Stimulated activated CD4-positive, alpha-beta T cell treated with anti-CD3 and anti-CD28 coated beads, Interleukin-4, amount 100 ng/mL, for 4 hours (primary cell): ENCODE data around the gene HSD3B7.
"Not testable (repeated sequence)": the region's sequence is repeated elsewhere in the genome, so short reads cannot be mapped to it uniquely, and the experiment has no call there.

Experiments
- DNase-seq, 2 experiments: peaks; one replicate each; pipeline ENCODE4 v3.0.0-alpha.2; 2020

The HSD3B7 gene

DNA sequence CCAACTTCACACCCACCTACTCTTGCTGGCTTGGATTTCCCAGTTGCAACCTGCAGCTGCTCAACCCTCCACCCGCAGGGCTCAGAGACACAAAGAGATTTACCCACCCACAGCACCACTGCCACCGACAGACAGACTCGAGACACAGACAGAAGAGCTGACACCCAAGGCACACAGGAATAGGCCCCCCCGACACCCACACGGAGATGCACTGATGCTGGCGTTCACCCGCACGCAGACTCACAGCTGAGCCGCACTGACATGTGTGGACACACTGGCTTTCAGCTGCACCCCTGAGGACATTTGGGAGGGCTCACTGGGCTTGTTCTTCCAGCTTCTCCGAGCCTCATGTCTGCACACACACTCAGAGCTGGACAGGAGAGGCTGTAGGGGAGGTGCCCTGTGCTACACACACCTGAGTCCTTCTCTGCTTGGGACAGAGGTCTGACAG is 17.3 kb downstream of the HSD3B7 start:
- DNase-seq, result no peak

DNA sequence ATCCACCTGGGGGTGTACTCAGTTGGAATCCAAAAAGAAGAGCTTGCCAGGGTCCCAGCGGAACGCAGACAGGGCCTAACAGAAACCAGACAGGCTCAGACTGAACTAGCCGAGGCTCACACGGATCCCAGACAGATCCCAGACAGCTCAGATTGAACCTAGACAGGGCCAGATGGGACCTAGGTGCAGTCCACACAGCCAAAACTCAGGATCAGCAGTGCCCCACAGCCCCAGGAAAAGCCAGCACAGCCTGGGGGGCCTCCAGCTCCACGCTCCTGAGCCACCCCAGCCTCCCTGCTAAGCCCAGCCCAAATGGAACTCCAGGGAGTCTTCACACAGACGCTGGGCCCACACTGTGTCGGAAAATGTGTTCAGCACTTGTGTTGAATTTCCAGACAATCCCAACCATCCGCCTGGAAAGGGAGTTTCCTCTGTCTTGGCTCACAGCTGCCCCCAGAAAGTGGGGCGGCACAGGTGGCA is 17.9 kb downstream of the HSD3B7 start:
- DNase-seq, result no peak

DNA sequence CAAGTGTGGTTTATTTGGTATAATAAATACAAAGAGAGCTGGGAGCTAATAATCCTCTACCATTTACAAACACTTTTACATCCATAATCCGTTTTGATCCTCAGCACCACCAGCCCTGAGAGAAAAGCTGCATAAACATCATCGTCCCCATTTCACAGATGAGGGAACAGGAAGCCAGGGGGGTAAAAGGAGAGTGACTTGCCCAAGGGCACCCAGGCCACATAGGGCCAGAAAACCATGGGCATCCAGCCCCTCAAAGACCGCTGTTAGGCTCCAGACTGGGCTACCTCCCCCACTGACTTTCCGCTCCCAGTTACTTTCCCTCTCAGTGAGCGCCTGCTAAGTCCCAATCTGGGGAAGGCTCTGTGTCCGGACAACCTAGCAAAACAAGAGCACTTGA is 18.7 kb downstream of the HSD3B7 start:
- DNase-seq, result no peak

DNA sequence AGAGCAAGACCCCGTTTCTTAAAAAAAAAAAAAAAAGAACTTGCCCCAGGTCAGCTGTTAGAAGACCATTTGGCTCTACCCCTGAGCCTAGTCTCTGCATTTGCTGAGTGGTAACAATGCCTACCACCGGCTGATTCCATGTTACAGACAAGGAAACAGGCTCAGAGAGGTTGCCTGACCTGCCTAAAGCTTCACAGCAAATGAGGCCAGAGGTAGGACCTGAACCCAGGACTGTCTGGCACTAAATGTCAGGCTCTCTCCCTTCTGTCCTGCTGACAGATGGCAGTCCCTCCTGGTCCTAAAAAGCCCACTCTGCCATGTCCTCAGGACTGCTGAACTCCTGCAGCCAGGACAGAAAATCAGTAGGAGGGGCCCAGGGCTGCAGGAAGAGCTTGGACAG is 19.7 kb downstream of the HSD3B7 start:
- DNase-seq, result no peak

DNA sequence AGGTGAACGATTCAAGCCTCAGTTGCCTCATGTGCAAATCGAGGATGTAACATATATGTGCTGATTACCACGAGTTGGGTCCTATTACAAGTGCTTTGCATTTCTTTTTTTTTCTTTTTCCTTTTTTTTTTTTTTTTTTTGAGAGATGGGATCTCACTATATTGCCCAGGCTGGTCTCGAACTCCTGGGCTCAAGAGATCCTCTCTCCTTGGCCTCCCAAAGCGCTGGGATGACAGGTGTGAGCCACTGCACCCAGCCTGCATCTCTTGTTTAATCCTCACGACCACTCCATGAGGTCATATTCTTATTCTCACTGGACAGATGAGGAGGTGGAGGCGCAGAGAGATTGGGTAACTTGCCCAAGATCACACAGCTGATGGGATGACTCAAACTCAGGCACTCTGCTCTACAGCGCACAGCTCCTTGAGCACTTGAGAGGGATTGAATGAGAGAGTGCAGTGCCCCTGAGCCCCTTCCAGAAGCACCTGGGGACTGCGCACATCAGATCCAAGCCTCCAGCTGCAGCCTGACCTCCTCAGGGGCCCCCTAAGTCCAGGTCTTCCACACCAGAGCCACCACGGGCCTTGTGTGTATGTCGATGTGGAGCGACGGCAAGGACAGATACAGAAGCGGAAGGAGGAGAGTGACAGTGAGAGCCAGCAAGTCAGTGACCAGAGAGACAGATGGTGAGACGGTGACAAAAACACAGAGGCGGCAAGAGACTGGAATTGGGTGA is 20.5 kb downstream of the HSD3B7 start:
- DNase-seq, result no peak

DNA sequence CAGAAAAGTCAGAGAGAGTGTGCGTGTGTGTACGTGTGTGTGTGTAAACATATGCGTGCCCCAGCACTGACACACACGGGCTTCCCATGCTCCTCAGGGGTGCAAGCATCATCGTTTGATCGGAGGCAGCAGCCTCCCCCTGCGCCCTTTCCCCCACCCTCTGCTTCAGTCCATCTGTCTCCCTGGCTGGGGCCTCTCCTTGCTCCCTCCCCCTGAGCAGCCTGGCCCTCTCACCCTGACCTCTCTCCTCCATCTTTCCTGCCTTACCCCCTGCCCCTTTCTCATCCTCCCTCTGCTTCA is 21.0 kb downstream of the HSD3B7 start:
- DNase-seq, result no peak

DNA sequence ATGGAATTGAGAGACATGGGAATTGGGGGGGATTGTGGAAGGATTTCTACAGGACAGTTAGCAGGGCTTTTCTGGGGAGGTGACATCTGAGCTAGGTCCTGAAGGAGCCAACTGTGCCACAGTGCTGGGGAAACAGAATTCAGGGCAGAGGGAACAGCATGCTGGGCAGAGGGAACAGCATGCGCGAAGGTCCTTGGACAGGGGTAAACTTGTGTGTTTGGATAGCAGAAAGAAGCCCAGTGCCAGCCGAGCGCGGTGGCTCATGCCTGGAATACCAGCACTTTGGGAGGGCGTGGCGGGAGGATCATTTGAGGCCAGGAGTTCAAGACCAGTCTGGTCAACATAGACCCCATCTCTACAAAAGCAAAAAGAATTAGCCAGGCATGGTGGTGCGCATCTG is 21.6 kb downstream of the HSD3B7 start:
- DNase-seq, result no peak

DNA sequence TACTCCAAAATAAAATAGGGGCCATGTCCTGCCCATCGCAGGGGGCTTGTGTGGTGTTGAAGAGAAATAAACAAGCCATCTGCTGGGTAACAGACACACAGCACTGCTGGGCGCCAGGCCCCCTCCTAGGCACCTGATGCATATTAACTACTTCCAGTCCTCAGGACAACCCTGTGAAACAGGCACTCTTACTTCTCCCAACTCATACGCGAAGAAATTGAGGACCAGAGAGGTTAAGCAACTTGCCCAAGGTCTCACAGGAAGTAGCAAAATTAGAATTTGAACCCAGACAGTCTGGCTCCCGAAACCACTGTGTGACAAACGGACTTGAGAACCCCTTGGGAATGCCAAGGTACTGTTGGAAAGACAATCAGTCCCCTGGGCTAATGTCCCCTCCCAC is 22.7 kb downstream of the HSD3B7 start:
- no peak for DNase-seq

DNA sequence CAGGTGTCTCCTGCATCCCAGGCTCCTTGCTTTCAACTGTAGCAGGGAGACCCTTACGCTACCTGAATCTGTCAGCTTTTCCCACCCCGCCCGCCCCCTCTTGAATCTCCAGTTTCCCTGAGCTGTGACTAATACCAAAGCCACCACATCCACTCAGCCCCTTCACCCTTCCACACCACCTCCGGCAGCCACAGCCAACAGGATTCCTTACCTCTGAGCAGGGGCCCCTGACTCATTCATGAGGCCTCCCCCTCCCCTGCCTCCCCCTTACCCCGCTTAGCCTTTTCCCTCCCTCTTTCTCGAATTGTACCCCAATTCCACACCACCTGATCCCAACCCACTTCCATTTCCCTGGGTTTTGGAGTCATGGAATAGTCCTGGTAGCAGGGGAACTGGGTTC is 23.1 kb downstream of the HSD3B7 start:
- no peak for DNase-seq

DNA sequence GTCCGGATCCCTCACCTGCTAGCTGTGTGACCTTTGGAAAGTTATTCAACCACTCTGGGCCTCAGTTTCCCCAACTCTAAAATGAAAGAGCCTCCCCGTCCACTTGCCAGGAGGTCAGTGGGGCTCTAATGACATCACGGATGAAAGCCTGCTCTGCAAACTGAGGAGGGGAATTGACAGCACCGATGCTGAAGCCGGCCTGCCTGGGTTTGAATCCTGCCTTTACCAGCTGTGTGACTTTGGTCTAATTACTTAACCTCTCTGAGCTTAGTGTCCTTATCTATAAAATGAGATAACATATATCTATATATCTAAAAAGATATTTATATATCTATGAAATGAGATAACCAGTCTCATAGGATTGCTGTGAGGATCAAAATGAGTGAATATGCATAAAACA is 23.5 kb downstream of the HSD3B7 start:
- no peak for DNase-seq

DNA sequence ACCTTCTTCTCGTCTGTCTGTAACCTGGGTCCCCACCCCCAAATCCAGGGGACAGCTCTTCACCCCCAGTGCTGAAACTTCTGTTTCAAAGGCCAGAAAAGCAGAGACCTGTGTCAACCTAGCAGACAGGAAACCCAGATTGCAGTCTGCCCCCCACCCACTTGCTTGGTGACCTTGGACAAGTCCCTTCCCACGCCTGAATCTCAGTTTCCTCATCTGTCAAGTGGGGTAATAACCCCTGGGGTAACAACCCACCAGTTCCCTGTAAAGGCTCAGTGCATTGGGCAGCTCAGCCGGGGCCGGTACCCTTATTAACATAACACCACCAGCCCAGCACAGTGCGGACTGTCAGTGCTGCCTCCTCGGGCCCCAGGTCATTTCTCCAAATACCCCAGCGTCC is 24.1 kb downstream of the HSD3B7 start:
- no peak for DNase-seq

DNA sequence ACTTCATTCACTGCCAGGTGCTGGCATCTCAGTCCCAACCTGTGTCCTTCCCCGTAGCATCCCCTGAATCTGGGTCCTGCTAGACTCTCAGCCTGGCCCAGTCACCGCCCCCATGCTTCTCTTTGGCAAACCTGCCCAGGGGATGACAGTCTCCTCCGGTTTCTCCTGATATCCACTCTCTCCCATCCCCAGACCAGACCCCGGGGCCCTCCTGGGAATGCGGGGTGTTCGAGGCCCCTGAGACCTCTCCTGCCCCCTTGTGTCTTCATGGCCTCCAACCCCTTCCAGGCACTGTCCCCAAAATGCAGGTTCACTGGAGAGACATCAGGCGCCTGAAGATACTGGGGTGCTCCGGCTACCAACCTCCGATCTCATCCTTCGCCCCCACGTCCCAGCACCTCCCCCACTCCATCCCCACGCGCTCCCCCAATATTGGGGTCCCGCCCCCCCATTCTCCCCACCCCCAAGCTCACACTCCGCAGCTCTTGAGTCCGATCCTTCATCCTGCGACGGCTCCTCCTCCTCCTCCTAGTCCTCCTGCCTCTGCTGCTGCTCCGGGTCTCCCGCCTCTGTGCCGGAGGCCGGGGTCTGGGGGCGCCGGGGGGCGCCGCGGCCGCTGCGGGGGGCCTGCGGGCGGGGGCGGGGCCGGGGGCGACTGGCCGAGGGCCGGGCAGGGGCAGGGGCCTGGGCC is 25.0 kb downstream of the HSD3B7 start:
- no peak for DNase-seq

DNA sequence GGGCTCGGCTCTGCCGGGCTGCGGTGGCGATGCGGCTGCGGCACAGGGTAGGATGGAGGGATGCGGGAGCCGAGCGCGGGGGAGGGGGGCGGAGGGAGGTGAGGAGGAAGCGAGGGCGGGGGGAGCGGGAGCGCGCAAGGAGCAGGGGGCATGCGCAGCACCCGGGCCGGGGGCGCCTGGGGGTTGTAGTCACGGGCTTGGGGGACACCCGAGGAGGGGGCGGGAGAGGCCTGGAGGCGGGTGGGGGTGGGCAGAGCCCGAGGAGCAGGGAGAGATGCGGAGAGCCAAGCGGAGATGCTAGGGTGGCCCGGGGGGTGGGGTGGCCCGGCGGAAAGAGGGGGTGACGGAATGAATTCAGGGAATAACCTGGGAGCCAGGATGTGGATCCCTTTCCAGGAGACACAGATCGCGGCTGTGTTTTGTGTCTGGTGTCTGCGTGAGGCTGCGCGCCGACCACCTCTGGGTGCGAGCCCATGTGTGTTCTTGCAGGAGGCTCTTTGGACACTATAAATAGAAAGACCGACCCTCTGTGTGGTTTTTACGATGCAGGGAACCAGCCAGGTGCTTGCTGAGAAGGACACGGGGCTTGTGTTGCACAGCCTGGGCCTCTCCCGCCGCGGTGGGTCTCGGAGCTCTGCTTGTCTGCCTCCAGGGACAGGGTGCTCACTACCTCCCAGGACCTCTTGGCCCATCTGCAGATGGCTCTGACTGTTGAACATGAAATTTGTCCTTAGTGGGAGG is 25.7 kb downstream of the HSD3B7 start, which contains the start of gene STX1B:
TSS of gene STX1B (minus strand) at position 54 of the 741 bp plus-strand sequence. CDS start 242 bp downstream, outside the sequence.
- peak; percentile 54 to 63 for DNase-seq

DNA sequence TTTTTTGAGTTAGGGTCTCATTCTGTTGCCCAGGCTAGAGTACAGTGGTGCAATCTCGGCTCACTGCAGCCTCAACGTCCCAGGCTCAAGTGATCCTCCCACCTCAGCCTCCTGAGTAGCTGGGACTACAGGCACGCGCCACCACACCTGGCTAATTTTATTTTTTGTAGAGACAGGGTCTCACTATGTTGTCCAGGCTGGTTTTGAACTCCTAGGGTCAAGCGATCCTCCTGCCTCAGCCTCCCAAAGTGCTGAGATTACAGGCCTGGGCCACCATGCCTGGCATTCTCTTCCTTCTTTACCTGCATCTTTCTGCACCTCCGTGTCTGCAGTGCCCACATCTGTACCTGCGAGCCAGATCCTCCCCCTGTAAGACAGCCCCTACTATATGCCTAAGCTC is 26.8 kb downstream of the HSD3B7 start:
- DNase-seq, result not testable (repeated sequence)

DNA sequence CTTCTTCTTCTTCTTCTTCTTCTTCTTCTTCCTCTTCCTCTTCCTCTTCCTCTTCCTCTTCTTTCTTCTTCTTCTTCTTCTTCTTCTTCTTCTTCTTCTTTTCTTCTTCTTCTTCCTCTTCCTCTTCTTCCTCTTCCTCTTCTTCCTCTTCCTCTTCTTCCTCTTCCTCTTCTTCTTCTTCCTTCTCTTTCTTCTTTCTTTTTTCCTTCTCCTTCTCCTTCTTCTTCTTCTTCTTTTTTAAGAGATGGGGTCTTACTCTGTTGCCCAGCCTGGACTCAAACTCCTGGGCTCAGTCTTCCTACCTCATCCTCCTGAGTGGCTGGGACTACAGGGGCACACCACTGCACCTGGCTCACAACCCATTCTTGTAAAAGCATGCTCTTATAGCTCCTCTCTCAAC is 28.3 kb downstream of the HSD3B7 start:
- DNase-seq, result not testable (repeated sequence)

DNA sequence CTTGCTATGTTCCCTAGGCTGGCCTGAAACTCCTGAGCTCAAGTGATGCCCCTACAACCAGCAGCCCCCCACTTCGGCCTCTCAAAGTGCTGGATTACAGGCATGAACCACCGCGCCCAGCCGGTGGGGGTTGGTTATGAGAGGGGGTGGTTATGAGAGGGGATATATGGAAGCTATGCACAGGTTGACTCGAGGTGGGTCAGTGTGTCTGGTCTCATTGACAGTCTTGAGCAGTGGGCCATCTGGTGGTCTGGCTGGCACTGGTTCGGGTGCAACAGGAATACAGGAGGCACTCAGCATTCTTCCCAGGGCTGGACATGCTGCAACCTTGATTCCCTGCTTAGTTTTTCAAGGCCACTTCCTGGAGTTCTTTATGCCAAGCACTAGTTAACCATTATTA is 31.0 kb downstream of the HSD3B7 start:
- DNase-seq, result no peak

DNA sequence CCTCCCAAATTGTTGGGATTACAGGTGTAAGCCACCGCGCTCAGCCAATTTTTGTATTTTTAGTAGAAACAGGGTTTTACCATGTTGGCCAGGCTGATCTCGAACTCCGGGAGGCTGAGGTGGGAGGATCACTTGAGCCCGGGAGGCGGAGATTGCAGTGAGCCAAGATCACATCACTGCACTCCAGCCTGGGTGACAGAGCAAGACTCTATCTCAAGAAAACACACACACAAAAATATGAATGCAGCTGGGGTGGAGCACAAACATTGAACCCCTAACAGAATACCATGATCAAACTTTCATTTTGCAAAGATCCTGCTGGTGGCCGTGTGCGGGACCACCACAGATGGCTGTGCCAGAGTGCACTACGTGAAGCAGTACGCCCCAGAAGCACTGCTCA is 32.7 kb downstream of the HSD3B7 start:
- not testable (repeated sequence) for DNase-seq

DNA sequence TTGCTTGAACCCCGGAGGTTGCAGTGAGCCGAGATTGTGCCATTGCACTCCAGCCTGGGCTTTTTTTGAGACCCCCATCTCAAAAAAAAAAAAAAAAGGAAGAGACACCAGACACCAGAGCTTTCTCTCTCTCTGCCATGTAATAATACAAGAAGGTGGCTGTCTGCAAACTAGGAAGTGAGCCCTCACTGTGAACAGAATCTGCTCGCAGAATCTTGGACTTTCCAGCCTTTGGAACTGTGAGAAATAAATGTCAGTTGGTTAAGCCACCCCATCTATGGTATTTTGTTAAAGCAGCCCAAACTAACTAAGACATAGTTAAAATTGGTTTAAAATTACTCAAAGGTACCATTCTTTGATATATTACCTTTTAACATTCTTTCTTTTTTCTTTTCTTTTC is 35.5 kb downstream of the HSD3B7 start:
- DNase-seq, result no peak

DNA sequence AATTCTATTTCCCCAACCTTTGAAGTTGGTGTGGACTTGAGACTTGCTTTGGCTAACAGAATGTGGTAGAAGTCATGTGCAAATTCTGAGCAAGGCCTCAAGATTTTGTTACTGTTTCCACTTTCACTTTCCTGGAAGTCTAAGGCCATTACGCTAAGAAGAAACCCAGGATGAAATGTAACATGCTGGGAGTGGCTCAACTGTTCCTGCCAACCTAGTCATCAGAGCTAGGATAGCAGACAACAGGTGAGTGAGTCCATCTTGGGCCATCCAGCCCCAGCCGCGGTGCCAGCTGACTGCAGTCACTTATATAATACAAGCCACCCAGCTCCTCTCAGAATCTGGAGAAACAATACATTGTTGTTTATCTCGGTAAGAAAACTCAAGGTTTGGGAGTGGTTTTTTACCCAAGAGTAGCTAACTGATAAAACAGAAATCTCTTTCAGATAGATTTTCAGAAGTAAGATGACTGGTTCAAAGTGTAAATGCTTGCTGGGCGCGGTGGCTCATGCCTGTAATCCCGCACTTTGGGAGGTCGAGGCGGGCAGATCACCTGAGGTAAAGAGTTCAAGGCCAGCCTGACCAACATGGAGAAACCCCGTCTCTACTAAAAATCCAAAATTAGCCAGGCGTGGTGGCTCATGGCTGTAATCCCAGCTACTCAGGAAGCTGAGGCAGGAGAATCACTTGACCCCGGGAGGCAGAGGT is 37.7 kb downstream of the HSD3B7 start:
- no peak for DNase-seq

DNA sequence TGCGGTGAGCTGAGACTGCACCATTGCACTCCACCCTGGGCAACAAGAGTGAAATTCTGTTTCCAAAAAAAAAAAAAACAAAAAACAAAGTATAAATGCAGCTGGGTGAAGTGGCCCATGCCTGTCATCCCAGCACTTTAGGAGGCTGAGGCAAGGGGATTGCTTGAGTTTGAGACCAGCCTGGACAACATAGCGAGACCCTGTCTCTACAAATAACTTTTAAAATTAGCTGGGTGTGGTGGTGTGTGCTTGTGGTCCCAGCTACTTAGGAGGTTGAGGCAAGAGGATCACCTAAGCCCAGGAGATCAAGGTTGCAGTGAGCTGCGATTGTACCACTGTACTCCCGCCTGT is 38.2 kb downstream of the HSD3B7 start:
- DNase-seq, result no peak

DNA sequence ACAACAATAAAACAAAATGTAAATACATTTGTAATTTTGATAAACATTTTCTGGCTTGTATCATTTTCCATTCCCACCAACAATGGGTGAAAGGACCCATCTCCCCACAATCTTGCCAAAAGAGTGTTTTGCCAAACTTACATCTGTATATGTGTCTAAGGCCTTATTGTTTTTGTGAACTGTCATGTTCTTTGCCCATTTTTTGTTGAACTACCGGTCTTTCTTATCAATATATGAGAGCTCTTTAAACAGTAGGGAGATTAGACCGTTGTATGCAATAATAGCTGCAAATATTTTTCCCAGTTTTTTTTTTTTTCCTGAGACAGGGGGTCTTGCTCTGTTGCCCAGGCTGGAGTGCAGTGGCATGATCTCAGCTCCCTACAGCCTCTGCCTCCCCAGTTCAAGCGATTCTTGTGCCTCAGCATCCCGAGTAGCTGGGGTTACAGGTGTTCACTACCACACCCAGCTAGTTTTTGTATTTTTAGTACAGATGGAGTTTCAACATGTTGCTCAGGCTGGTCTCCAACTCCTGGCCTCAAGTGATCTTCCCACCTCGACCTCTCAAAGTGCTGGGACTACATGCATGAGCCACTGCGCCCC is 38.7 kb downstream of the HSD3B7 start:
- DNase-seq, result no peak

DNA sequence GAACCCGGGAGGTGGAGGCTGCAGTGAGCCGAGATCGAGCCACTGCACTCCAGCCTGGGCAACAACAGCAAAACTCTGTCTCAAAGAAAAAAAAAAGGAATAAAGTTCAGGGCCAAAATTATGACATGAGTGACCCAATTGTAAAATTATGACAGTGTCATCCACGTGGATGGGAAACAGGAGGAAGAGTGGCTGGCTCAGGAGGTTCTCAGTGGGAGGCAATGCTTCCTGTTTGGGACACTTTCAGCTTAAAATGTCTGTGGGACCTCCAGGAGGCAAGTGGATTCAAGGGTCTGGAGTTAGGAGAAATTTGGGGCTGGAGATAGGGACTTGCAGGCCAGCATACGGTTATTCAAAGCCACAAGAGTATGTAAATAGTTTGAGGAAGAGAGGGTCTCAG is 40.3 kb downstream of the HSD3B7 start:
- DNase-seq, result no peak

DNA sequence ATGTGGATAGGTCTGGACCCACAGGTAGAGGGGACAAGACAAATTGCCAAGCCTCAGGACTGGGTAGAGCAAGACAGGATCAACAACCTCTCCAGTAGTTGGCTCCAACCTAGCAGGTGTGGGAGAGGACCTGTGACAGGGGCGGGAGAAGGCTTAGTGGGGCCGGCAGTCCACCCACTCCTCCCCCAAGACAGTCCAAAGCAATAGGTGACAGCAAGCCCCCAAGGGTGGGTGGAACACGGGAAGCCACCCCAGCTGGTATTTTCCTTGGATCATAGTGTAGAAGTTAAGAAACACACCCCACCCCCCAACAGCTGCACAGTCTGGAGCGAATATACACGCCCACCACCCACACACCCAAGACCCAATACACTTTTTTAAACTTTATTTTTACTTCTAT is 44.3 kb downstream of the HSD3B7 start:
- DNase-seq, result no peak
